Panc1 (cell line): ENCODE measurements around the gene NMT1. TPM values are rescaled to one million over a fixed set of nuclear protein-coding genes. Genes with fewer than 3 reads are reported as not detected.

Experiments
- ATAC-seq: fragments of 200-7000 bp; cut with Tn5 transposase; 2 replicates; pipeline ENCODE4 v1.9.1; 2020; ENCODE audit warnings: mild to moderate bottlenecking, moderate library complexity
- BruUV-seq: library from RNA; stranded (reverse); fragments of 400-500 nt; replicated peaks from 2 replicates; lab custom pipeline; 2021; lab: Mats Ljungman, UMichigan
- CTCF ChIA-PET: fragments of 300-600 bp; sonication (Branson Sonifier 250); formaldehyde crosslinking; loops from one replicate; lab custom pipeline; 2022; ENCODE audit warnings: antibody characterized with exemption; lab: Charles Lee
- POLR2A ChIA-PET: fragments of 300-600 bp; sonication (Branson Sonifier 250); formaldehyde crosslinking; loops from one replicate; lab custom pipeline; 2022; ENCODE audit warnings: antibody characterized with exemption; lab: Charles Lee
- DNase-seq: peaks from one replicate; pipeline ENCODE4 v3.0.0-alpha.2; 2010; ENCODE audit warnings: low read depth, low spot score
- H3K27ac ChIP-seq: 2 replicates; pipeline ENCODE4 v1.5.1; 2011; ENCODE audit warnings: mild to moderate bottlenecking, low read length, inconsistent platforms
- H3K27me3 ChIP-seq: fragments of 200-500 bp; sonication (Bioruptor generic); 2 replicates; pipeline ENCODE4 v1.6.0; 2014; ENCODE audit warnings: low read length, inconsistent platforms; ENCODE audit not compliant: control insufficient read depth, insufficient read depth
- H3K36me3 ChIP-seq: fragments of 200-500 bp; sonication (Bioruptor generic); 2 replicates; pipeline ENCODE4 v1.5.1; 2014; ENCODE audit warnings: inconsistent platforms, mild to moderate bottlenecking, low read length, moderate library complexity; ENCODE audit not compliant: control insufficient read depth, insufficient read depth
- H3K4me1 ChIP-seq: 2 replicates; pipeline ENCODE4 v1.5.1; 2011; ENCODE audit warnings: inconsistent platforms, mild to moderate bottlenecking, low read length, moderate library complexity; ENCODE audit not compliant: control insufficient read depth, insufficient read depth
- H3K4me3 ChIP-seq, 2 experiments: 2 replicates each; pipeline ENCODE4 v1.5.1; 2011 to 2012; ENCODE audit warnings: low read depth in 2 of 2, low read length in 2 of 2, mild to moderate bottlenecking in 2 of 2, inconsistent platforms in 1 of 2, moderate library complexity in 1 of 2
- H3K9me3 ChIP-seq: fragments of 200-500 bp; sonication (Bioruptor generic); 2 replicates; pipeline ENCODE4 v1.5.1; 2014; ENCODE audit warnings: low read depth, mild to moderate bottlenecking, inconsistent platforms, low read length, moderate library complexity; ENCODE audit not compliant: control insufficient read depth, insufficient read depth
- CTCF ChIP-seq: fragments of 450-650 bp; IDR thresholded peaks from 2 replicates; pipeline ENCODE4 v1.5.1; 2017; ENCODE audit warnings: mild to moderate bottlenecking
- POLR2AphosphoS5 ChIP-seq: IDR thresholded peaks from 2 replicates; pipeline ENCODE4 v1.6.1; 2012; ENCODE audit warnings: mild to moderate bottlenecking, low read depth, low read length, moderate library complexity
- REST ChIP-seq, 2 experiments: IDR thresholded peaks; 2 replicates each; pipeline ENCODE4 v1.6.1; 2011 to 2012; ENCODE audit warnings: low read depth in 2 of 2, control low read depth in 1 of 2, low read length in 1 of 2, mild to moderate bottlenecking in 1 of 2, moderate library complexity in 1 of 2; ENCODE audit not compliant: insufficient read depth in 1 of 2
- SIN3A ChIP-seq: IDR thresholded peaks from 2 replicates; pipeline ENCODE4 v1.6.1; 2012; ENCODE audit warnings: low read depth, mild to moderate bottlenecking, low read length, moderate library complexity, borderline replicate concordance; ENCODE audit not compliant: insufficient read depth
- TCF7L2 ChIP-seq: IDR thresholded peaks from 2 replicates; pipeline ENCODE4 v1.6.1; 2011; ENCODE audit warnings: mild to moderate bottlenecking, low read depth, low read length, inconsistent platforms
- in situ Hi-C: cut with HindIII; loops from 2 replicates; pipeline ENCODE4 v1.10.0; 2016; ENCODE audit warnings: low sequenced_read_pairs, low pct_unique_long_range_greater_than_20kb
- intact Hi-C: fragments of 100-400 bp; cut with micrococcal nuclease; formaldehyde crosslinking; loops from one replicate; pipeline ENCODE4 v1.10.0; 2022; ENCODE audit not compliant: unreplicated experiment
- total RNA-seq: library from RNA; stranded (reverse); gene quantifications from one replicate; pipeline ENCODE4 v1.2.1, GENCODE V29; 2021; ENCODE audit not compliant: unreplicated experiment

Gene NMT1
- total RNA-seq, 1 experiment from 2014 or later: 105 TPM

DNA sequence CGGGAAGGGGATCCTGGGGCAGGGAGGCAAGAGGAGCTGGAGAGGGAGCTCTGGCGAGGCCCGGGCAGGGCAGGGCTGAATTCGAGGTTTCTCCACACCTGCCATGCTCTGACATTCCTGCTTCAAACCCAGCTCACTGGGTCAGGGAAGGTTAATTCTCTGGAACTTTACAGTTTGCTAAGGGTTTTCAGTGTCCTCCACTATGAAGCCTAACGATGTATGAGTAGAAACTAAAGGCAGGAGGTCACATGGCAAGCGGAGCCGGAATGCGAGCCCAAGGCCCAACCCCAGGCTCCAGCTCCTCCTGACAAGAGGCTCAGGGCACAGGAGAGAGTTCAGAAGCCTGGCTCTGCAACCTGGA lies 38.8 kb upstream of the NMT1 start:
- Histone ChIP-seq H3K27me3 (no peaks in the 10 kb centered on the region), H3K36me3 (no peaks in the 10 kb centered on the region), H3K4me3 (no peak overlapping the region), H3K4me1 (peaks cover 19% of the 10 kb centered on the region), H3K9me3 (no peaks in the 10 kb centered on the region), H3K27ac (no peak overlapping the region)
- no peak for TF ChIP-seq TCF7L2
- TF ChIP-seq CTCF: no peak; the same call in 1 of the 2 replicates
- no peak for TF ChIP-seq REST (IDR thresholded peaks at IDR 0.05; ENCODE audit: insufficient read depth in 1 of 2, low read depth in 2 of 2, low read length in 1 of 2)
- TF ChIP-seq SIN3A: no peak
- no peak for TF ChIP-seq POLR2AphosphoS5
- in situ Hi-C loops: no loop called here
- CTCF ChIA-PET: interaction anchor here (0.5 to 3.5 kb wide), 4 partner anchors 102 to 236 kb away, joined by 3 to 15 read pairs (median 3); no protein-coding TSS in a partner anchor
- ATAC-seq: peak; percentile 43
- BruUV-seq: no TSS peak
- POLR2A ChIA-PET: no interaction called here
- DNase-seq: no peak
- intact Hi-C loops: loop anchor here (1.0 kb wide), 1 partner anchor 102 kb away; no protein-coding TSS in a partner anchor

DNA sequence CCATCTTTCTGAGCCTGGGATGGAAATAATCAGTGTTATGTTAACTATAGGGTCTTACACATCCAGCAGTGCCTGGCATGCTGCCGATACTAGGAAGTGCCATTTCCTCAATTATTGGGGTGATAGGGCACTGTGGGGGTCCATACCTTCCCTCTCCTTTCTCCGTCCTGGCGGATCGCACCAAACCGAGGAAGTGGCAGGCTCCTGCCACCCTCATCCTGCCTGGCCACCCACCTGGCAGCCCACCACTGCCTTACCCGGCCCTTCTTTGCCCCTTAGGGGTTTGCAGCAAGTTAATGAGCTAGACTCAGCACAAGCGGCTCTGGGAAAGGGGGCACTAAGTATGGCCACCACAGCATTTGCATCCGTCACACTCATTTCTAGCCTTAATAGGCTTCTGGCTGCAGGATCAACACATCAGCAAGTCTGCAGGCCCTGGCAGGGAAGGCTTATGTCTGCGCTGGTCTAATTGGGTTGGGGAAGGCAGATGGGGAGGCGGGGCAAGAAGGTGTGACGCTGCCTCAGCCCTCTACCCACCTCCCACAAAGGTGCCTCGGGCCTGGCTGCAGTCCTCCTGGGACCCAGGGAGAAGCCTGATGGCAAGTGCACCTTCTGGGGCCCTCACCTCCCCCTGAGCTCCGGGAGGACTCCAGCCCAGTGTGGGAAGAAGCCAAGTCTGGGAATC lies 38.3 kb upstream of the NMT1 start:
- POLR2A ChIA-PET: no interaction called here
- ATAC-seq: no peak
- intact Hi-C loops: loop anchor here (1.0 kb wide), 1 partner anchor 102 kb away; no protein-coding TSS in a partner anchor

More for the DNA sequence above, 38.3 kb upstream of the NMT1 start:
- no peaks in the 10 kb centered on the region for H3K36me3 ChIP-seq
- H3K4me1 ChIP-seq: peaks cover 17% of the 10 kb centered on the region
- BruUV-seq: no TSS peak
- in situ Hi-C loops: no loop called here
- no peak overlapping the region for H3K4me3 ChIP-seq
- no peaks in the 10 kb centered on the region for H3K9me3 ChIP-seq
- TF ChIP-seq CTCF (no peak), SIN3A (no peak), TCF7L2 (no peak), REST (IDR thresholded peaks at IDR 0.05; ENCODE audit: insufficient read depth in 1 of 2, low read depth in 2 of 2, low read length in 1 of 2) (no peak), POLR2AphosphoS5 (no peak)
- no peaks in the 10 kb centered on the region for H3K27me3 ChIP-seq
- DNase-seq: no peak
- CTCF ChIA-PET: interaction anchor here (0.5 to 3.5 kb wide), 5 partner anchors 12 to 120 kb away, joined by 3 to 15 read pairs (median 3); no protein-coding TSS in a partner anchor
- no peak overlapping the region for H3K27ac ChIP-seq
